ENCODE measurements around the gene TAS2R20.

GRCh38 chr12:11014234-11014633 is 16.1 kb upstream of the TAS2R20 start:
- TF ChIP-seq TCF7 (IDR thresholded peaks at IDR 0.05; ENCODE audit: low read depth) (peak; percentile 62; the same call in 1 of the 2 replicates), ZNF670 (CRISPR knock-in tag; IDR thresholded peaks at IDR 0.05; ENCODE audit: borderline replicate concordance) (no peak), SP2 (CRISPR knock-in tag; IDR thresholded peaks at IDR 0.05) (no peak), PAXIP1 (CRISPR knock-in tag; conservative IDR thresholded peaks at IDR 0.05) (no peak), ZBTB43 (CRISPR knock-in tag; conservative IDR thresholded peaks at IDR 0.05) (no peak), SIN3A (IDR thresholded peaks at IDR 0.05; ENCODE audit: borderline replicate concordance, low read depth, low read length) (no peak)

All from HepG2 (cell line).